Cardiac muscle cell (in vitro differentiated cells and primary cell): Measurements from ENCODE around the gene RIPPLY1. TPM values are rescaled to one million over a fixed set of nuclear protein-coding genes. Genes with fewer than 3 reads are reported as not detected.

Experiments used
- DNase-seq, 2 donors: peaks; one replicate each; pipeline versions ENCODE4 v3.0.0 to v3.0.0-alpha.2; 2010 to 2017; ENCODE audit warnings: low read depth in 1 of 2, low spot score in 1 of 2
- H3K27ac ChIP-seq: fragments of 200-600 bp; sonication (generic); 2 replicates; pipeline ENCODE4 v1.5.1; 2016
- H3K27me3 ChIP-seq: fragments of 200-600 bp; sonication (generic); 2 replicates; pipeline ENCODE4 v1.6.0; 2016; ENCODE audit warnings: control low read depth
- H3K36me3 ChIP-seq: fragments of 200-600 bp; sonication (generic); 2 replicates; pipeline ENCODE4 v1.5.1; 2016; ENCODE audit warnings: control low read depth
- H3K4me1 ChIP-seq: fragments of 200-600 bp; sonication (generic); 2 replicates; pipeline ENCODE4 v1.8.1; 2017; ENCODE audit warnings: low read depth, mild to moderate bottlenecking, mixed run types
- H3K4me3 ChIP-seq: fragments of 200-600 bp; sonication (generic); 2 replicates; pipeline ENCODE4 v1.5.1; 2016; ENCODE audit warnings: mild to moderate bottlenecking
- H3K9me3 ChIP-seq: fragments of 200-600 bp; sonication (generic); 2 replicates; pipeline ENCODE4 v1.5.1; 2017; ENCODE audit warnings: low read depth, mild to moderate bottlenecking, control low read depth
- polyA plus RNA-seq: library from polyadenylated mRNA; unstranded; fragments of >200 nt; fragmentation: Nextera tagmentation; extraction: Ambion mirVana; gene quantifications from 2 replicates; pipeline ENCODE4 v1.2.1, GENCODE V29; 2016
- total RNA-seq: library from RNA; depleted of rRNA; stranded (reverse); fragments of >200 nt; gene quantifications from 2 replicates; pipeline ENCODE4 v1.2.3, GENCODE V29; 2016
- TF ChIP-seq, protein P1 (sequence below): IDR thresholded peaks from 2 replicates; pipeline ENCODE4 v1.5.1; 2012; ENCODE audit warnings: low read depth, mild to moderate bottlenecking, low read length

RIPPLY1 gene
- total and polyA plus RNA-seq, 2 experiments from 2014 or later: 0.55 TPM; not detected in 1

DNA sequence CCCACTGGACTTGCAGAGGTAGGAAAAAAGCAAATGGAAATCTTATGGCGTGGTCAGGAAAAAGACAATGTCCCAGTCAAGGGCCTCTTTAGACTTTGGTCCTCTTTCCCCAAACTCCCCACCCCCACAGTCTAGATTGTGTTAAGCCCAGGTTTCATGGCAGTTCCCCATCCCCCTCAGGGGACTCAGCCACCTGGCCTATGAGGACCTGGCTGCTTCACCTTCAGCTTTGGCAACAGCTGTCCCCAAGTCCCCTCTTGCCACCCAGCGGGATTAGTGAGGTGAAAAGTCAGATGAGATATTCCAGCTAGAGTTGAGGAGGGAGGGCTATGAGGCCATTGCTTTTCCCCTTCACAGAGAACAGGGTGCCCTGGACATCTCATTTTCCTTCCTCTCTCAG, 457 bp downstream of the RIPPLY1 start:
- Histone ChIP-seq H3K27ac (no peak overlapping the region), H3K4me3 (no peak overlapping the region), H3K4me1 (peaks cover 19% of the 10 kb centered on the region), H3K27me3 (no peaks in the 10 kb centered on the region), H3K36me3 (no peaks in the 10 kb centered on the region), H3K9me3 (no peaks in the 10 kb centered on the region)
- no peak for DNase-seq
- TF ChIP-seq, protein P1, sequence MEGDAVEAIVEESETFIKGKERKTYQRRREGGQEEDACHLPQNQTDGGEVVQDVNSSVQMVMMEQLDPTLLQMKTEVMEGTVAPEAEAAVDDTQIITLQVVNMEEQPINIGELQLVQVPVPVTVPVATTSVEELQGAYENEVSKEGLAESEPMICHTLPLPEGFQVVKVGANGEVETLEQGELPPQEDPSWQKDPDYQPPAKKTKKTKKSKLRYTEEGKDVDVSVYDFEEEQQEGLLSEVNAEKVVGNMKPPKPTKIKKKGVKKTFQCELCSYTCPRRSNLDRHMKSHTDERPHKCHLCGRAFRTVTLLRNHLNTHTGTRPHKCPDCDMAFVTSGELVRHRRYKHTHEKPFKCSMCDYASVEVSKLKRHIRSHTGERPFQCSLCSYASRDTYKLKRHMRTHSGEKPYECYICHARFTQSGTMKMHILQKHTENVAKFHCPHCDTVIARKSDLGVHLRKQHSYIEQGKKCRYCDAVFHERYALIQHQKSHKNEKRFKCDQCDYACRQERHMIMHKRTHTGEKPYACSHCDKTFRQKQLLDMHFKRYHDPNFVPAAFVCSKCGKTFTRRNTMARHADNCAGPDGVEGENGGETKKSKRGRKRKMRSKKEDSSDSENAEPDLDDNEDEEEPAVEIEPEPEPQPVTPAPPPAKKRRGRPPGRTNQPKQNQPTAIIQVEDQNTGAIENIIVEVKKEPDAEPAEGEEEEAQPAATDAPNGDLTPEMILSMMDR: no peak

DNA sequence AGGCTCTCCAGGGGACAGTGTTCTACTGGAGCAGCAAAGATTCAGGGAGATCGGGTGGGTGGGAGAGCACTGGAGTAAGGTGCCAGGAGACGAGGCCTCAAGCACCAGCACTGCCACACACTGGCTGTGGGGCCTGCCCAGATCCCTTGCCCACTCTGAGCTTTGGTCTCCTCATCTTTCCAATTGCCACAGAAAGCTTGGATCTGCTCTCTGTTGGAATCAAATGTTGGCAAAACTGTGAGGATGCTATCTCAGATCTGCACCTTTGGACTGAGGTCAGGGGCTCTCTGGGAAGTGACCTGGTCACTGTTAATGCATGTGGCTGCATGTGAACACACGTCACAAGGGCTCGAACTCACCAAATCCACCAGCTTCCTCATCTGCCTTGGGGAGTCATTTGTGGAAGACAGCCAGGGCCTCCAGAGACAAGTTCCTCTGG, 1.3 kb downstream of the RIPPLY1 start:
- TF ChIP-seq, protein P1: no peak
- Histone ChIP-seq H3K4me1 (peaks cover 19% of the 10 kb centered on the region), H3K4me3 (no peak overlapping the region), H3K27ac (no peak overlapping the region), H3K27me3 (no peaks in the 10 kb centered on the region), H3K9me3 (no peaks in the 10 kb centered on the region), H3K36me3 (no peaks in the 10 kb centered on the region)
- DNase-seq: no peak

- H3K4me3 ChIP-seq: no peak overlapping the region
- no peaks in the 10 kb centered on the region for H3K27me3 ChIP-seq
- no peaks in the 10 kb centered on the region for H3K36me3 ChIP-seq
- DNase-seq: no peak
- no peaks in the 10 kb centered on the region for H3K9me3 ChIP-seq
- TF ChIP-seq, protein P1: no peak
- peaks cover 14% of the 10 kb centered on the region for H3K4me1 ChIP-seq
- H3K27ac ChIP-seq: no peak overlapping the region
Measured at GRCh38 chrX:106901341-106901740, 1.8 kb downstream of the RIPPLY1 start.

GRCh38 chrX:106899841-106900240, 3.3 kb downstream of the RIPPLY1 start:
- TF ChIP-seq, protein P1: no peak
- Histone ChIP-seq H3K27me3 (no peaks in the 10 kb centered on the region), H3K4me1 (peaks cover 11% of the 10 kb centered on the region), H3K4me3 (no peak overlapping the region), H3K36me3 (no peaks in the 10 kb centered on the region), H3K9me3 (no peaks in the 10 kb centered on the region), H3K27ac (no peak overlapping the region)
- DNase-seq: no peak

DNA sequence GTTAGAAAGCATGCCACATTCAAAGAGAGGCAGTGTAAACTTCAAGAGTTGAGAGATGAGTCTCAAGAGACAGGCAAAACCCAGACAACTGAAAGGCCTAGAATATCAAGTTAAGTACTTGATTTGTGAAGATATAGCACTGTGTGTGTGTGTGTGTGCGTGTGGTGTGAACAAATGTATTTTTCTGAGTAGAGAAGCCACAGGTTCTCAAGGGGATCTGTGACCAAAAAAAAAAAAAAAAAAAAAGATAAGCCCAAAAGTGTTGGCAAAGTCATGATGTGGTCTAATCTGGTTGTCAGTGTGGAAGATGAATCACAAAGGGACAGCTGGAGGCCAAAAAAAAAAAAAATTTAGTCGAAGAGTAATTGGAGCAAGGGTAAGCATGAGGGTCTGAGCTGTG, 3.9 kb downstream of the RIPPLY1 start:
- no peak for DNase-seq
- TF ChIP-seq, protein P1: no peak
- no peaks in the 10 kb centered on the region for H3K36me3 ChIP-seq
- no peaks in the 10 kb centered on the region for H3K9me3 ChIP-seq
- peak overlapping the region; percentile 54 for H3K27ac ChIP-seq
- H3K27me3 ChIP-seq: no peaks in the 10 kb centered on the region
- no peak overlapping the region for H3K4me3 ChIP-seq
- peaks cover 11% of the 10 kb centered on the region for H3K4me1 ChIP-seq

- H3K9me3 ChIP-seq: no peaks in the 10 kb centered on the region
- DNase-seq: peak; percentile 71 to 82
- no peak overlapping the region for H3K4me3 ChIP-seq
- no peaks in the 10 kb centered on the region for H3K36me3 ChIP-seq
- H3K27me3 ChIP-seq: no peaks in the 10 kb centered on the region
- TF ChIP-seq, protein P1: peak; percentile 40
- peak overlapping the region; percentile 54 for H3K27ac ChIP-seq
- peaks cover 11% of the 10 kb centered on the region for H3K4me1 ChIP-seq
Measured at GRCh38 chrX:106898462-106898861, 4.7 kb downstream of the RIPPLY1 start.
